Activated CD4-positive, alpha-beta T cell treated with anti-CD3 and anti-CD28 coated beads, Interleukin-2, amount 50 U/mL, for 1 hour (primary cell): ENCODE measurements around the gene KIF13A.
"Not testable (repeated sequence)": the region's sequence is repeated elsewhere in the genome, so short reads cannot be mapped to it uniquely, and the experiment has no call there.

Experiments used
- DNase-seq: peaks from one replicate; pipeline ENCODE4 v3.0.0-alpha.2; 2020

KIF13A gene

GRCh38 chr6:17987447-17987696, at the start of gene KIF13A:
Gene KIF13A, minus strand, starts transcription at chr6:17987635. Its CDS starts 172 bp downstream, at chr6:17987463.
- DNase-seq = no peak

GRCh38 chr6:18036781-18037180, 49.3 kb upstream of the KIF13A start:
- DNase-seq = no peak

GRCh38 chr6:18035330-18035854, 48.0 kb upstream of the KIF13A start:
- no peak for DNase-seq

GRCh38 chr6:18034798-18035202, 47.4 kb upstream of the KIF13A start:
- no peak for DNase-seq

GRCh38 chr6:18031680-18032256, 44.3 kb upstream of the KIF13A start:
- DNase-seq = no peak

- no peak for DNase-seq
Measured at GRCh38 chr6:18031189-18031588, 43.8 kb upstream of the KIF13A start.

GRCh38 chr6:18028332-18028731, 40.9 kb upstream of the KIF13A start:
- no peak for DNase-seq

- no peak for DNase-seq
Measured at GRCh38 chr6:18025596-18025995, 38.2 kb upstream of the KIF13A start.

GRCh38 chr6:18024876-18025275, 37.4 kb upstream of the KIF13A start:
- no peak for DNase-seq

GRCh38 chr6:18023891-18024290, 36.5 kb upstream of the KIF13A start:
- DNase-seq = no peak

- no peak for DNase-seq
Measured at GRCh38 chr6:18022398-18023231, 35.2 kb upstream of the KIF13A start.

- no peak for DNase-seq
Measured at GRCh38 chr6:18021166-18021850, 33.9 kb upstream of the KIF13A start.

- not testable (repeated sequence) for DNase-seq
Measured at GRCh38 chr6:18020545-18020944, 33.1 kb upstream of the KIF13A start.

GRCh38 chr6:18019539-18020534, 32.4 kb upstream of the KIF13A start:
- DNase-seq = no peak

GRCh38 chr6:18019133-18019532, 31.7 kb upstream of the KIF13A start:
- DNase-seq = not testable (repeated sequence)

- no peak for DNase-seq
Measured at GRCh38 chr6:18016698-18017097, 29.3 kb upstream of the KIF13A start.

GRCh38 chr6:18016133-18016532, 28.7 kb upstream of the KIF13A start:
- DNase-seq = no peak

- DNase-seq = no peak
Measured at GRCh38 chr6:18011287-18011686, 23.9 kb upstream of the KIF13A start.

GRCh38 chr6:18010540-18010939, 23.1 kb upstream of the KIF13A start:
- not testable (repeated sequence) for DNase-seq

- no peak for DNase-seq
Measured at GRCh38 chr6:18004256-18004985, 17.0 kb upstream of the KIF13A start.

GRCh38 chr6:17999425-17999824, 12.0 kb upstream of the KIF13A start:
- DNase-seq = no peak

GRCh38 chr6:17998442-17998841, 11.0 kb upstream of the KIF13A start:
- DNase-seq = no peak
